ENCODE data around the gene ACTL7B. TPM values are rescaled to one million over a fixed set of nuclear protein-coding genes. Genes with fewer than 3 reads are reported as not detected.

The ACTL7B gene
- total and polyA plus RNA-seq, 2 donors (not counting 1 experiment from before 2014, with no cell fraction given), result not detected

DNA sequence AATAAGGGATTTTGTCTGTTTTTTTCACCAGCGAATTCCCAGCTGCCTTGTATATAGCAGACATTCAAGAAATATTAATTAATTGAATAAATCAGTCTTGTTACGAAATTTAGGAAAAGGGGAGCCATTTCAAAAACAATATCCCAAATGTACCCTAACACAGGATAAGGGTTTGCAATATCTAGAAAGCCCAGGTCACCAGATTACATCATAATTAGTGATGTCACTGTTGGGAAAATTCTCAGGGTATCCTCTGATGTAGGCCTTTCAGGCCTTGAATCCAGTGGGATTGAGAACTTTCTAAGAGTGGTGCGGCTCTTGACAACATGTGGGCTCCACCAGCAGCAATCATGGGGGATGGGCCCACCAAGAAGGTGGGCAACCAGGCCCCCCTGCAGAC is 6.2 kb upstream of the ACTL7B start, which contains the start of gene ACTL7A:
Gene ACTL7A (plus strand): TSS at position 270 of the 400 bp plus-strand sequence. CDS start 57 bp downstream, at position 327.
- H4K20me1 ChIP-seq (ENCODE audit: control insufficient read depth, extremely low read depth, insufficient read depth, low read length), result no peaks in the 10 kb centered on the region
- H3K4me2 ChIP-seq (ENCODE audit: extremely low read depth, insufficient read depth, low read length), result no peak within 1 kb of the TSS
- H3K4me1 ChIP-seq (ENCODE audit: control insufficient read depth, extremely low read depth, insufficient read depth, low read length), result no peaks in the 10 kb centered on the region
- H3K27ac ChIP-seq (ENCODE audit: insufficient read depth, low read length), result no peak within 1 kb of the TSS
- H3K36me3 ChIP-seq (ENCODE audit: control insufficient read depth, insufficient read depth, low read length), result no peaks in the 10 kb centered on the region
- H3K9me3 ChIP-seq (ENCODE audit: control insufficient read depth, insufficient read depth, low read depth, low read length), result no peaks in the 10 kb centered on the region
- H3K27me3 ChIP-seq (ENCODE audit: control insufficient read depth, insufficient read depth, low read length), result no peaks in the 10 kb centered on the region
- no peak for TF ChIP-seq EZH2 (IDR thresholded peaks at IDR 0.05; ENCODE audit: low read length, missing control alignments)
- TF ChIP-seq, protein P1, sequence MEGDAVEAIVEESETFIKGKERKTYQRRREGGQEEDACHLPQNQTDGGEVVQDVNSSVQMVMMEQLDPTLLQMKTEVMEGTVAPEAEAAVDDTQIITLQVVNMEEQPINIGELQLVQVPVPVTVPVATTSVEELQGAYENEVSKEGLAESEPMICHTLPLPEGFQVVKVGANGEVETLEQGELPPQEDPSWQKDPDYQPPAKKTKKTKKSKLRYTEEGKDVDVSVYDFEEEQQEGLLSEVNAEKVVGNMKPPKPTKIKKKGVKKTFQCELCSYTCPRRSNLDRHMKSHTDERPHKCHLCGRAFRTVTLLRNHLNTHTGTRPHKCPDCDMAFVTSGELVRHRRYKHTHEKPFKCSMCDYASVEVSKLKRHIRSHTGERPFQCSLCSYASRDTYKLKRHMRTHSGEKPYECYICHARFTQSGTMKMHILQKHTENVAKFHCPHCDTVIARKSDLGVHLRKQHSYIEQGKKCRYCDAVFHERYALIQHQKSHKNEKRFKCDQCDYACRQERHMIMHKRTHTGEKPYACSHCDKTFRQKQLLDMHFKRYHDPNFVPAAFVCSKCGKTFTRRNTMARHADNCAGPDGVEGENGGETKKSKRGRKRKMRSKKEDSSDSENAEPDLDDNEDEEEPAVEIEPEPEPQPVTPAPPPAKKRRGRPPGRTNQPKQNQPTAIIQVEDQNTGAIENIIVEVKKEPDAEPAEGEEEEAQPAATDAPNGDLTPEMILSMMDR (conservative IDR thresholded peaks at IDR 0.05 in 1 of 2, IDR thresholded peaks at IDR 0.05 in 1 of 2; ENCODE audit: low read depth in 1 of 2, low read length in 2 of 2), result no peak
- DNase-seq (ENCODE audit: low read depth in 2 of 2), result no peak
- H2AFZ ChIP-seq (ENCODE audit: low read length), result no peak within 1 kb of the TSS
- no peak within 1 kb of the TSS for H3K4me3 ChIP-seq (replicated peaks in 1 of 4; ENCODE audit: control extremely low read depth in 1 of 4, insufficient read depth in 1 of 4, low read depth in 3 of 4, low read length in 4 of 4)
- H3K79me2 ChIP-seq (ENCODE audit: control insufficient read depth, insufficient read depth, low read length), result no peaks in the 10 kb centered on the region
- H3K9ac ChIP-seq (ENCODE audit: insufficient read depth, low read length), result no peak within 1 kb of the TSS

- Histone ChIP-seq H4K20me1 (ENCODE audit: control insufficient read depth, extremely low read depth, insufficient read depth, low read length) (no peaks in the 10 kb centered on the region), H3K9ac (ENCODE audit: insufficient read depth, low read length) (no peak overlapping the region), H3K27me3 (ENCODE audit: control insufficient read depth, insufficient read depth, low read length) (no peaks in the 10 kb centered on the region), H3K4me2 (ENCODE audit: extremely low read depth, insufficient read depth, low read length) (no peak overlapping the region), H3K4me3 (replicated peaks in 1 of 4; ENCODE audit: control extremely low read depth in 1 of 4, insufficient read depth in 1 of 4, low read depth in 3 of 4, low read length in 4 of 4) (no peak overlapping the region), H3K36me3 (ENCODE audit: control insufficient read depth, insufficient read depth, low read length) (no peaks in the 10 kb centered on the region), H3K9me3 (ENCODE audit: control insufficient read depth, insufficient read depth, low read depth, low read length) (no peaks in the 10 kb centered on the region), H3K79me2 (ENCODE audit: control insufficient read depth, insufficient read depth, low read length) (no peaks in the 10 kb centered on the region), H3K27ac (ENCODE audit: insufficient read depth, low read length) (no peak overlapping the region), H3K4me1 (ENCODE audit: control insufficient read depth, extremely low read depth, insufficient read depth, low read length) (no peaks in the 10 kb centered on the region), H2AFZ (ENCODE audit: low read length) (no peak overlapping the region)
- no peak for TF ChIP-seq EZH2 (IDR thresholded peaks at IDR 0.05; ENCODE audit: low read length, missing control alignments)
- TF ChIP-seq, protein P1 (conservative IDR thresholded peaks at IDR 0.05 in 1 of 2, IDR thresholded peaks at IDR 0.05 in 1 of 2; ENCODE audit: low read depth in 1 of 2, low read length in 2 of 2), result no peak
- DNase-seq (ENCODE audit: low read depth in 2 of 2), result no peak
These were observed 5.7 kb upstream of the ACTL7B start for GRCh38 chr9:108861464-108861863.

GRCh38 chr9:108860764-108861163 is 5.0 kb upstream of the ACTL7B start:
- no peak overlapping the region for H3K27ac ChIP-seq (ENCODE audit: insufficient read depth, low read length)

More at GRCh38 chr9:108860764-108861163, 5.0 kb upstream of the ACTL7B start:
- no peaks in the 10 kb centered on the region for H3K36me3 ChIP-seq (ENCODE audit: control insufficient read depth, insufficient read depth, low read length)
- no peaks in the 10 kb centered on the region for H3K79me2 ChIP-seq (ENCODE audit: control insufficient read depth, insufficient read depth, low read length)
- no peak overlapping the region for H3K4me2 ChIP-seq (ENCODE audit: extremely low read depth, insufficient read depth, low read length)
- no peak for DNase-seq (ENCODE audit: low read depth in 2 of 2)
- TF ChIP-seq, protein P1 (conservative IDR thresholded peaks at IDR 0.05 in 1 of 2, IDR thresholded peaks at IDR 0.05 in 1 of 2; ENCODE audit: low read depth in 1 of 2, low read length in 2 of 2), result no peak
- no peak for TF ChIP-seq EZH2 (IDR thresholded peaks at IDR 0.05; ENCODE audit: low read length, missing control alignments)
- H3K4me3 ChIP-seq (replicated peaks in 1 of 4; ENCODE audit: control extremely low read depth in 1 of 4, insufficient read depth in 1 of 4, low read depth in 3 of 4, low read length in 4 of 4), result no peak overlapping the region
- no peak overlapping the region for H3K9ac ChIP-seq (ENCODE audit: insufficient read depth, low read length)
- no peaks in the 10 kb centered on the region for H3K9me3 ChIP-seq (ENCODE audit: control insufficient read depth, insufficient read depth, low read depth, low read length)
- no peaks in the 10 kb centered on the region for H4K20me1 ChIP-seq (ENCODE audit: control insufficient read depth, extremely low read depth, insufficient read depth, low read length)
- H2AFZ ChIP-seq (ENCODE audit: low read length), result no peak overlapping the region
- H3K4me1 ChIP-seq (ENCODE audit: control insufficient read depth, extremely low read depth, insufficient read depth, low read length), result no peaks in the 10 kb centered on the region
- H3K27me3 ChIP-seq (ENCODE audit: control insufficient read depth, insufficient read depth, low read length), result no peaks in the 10 kb centered on the region
